ENCODE results near the gene GYPC.

DNA sequence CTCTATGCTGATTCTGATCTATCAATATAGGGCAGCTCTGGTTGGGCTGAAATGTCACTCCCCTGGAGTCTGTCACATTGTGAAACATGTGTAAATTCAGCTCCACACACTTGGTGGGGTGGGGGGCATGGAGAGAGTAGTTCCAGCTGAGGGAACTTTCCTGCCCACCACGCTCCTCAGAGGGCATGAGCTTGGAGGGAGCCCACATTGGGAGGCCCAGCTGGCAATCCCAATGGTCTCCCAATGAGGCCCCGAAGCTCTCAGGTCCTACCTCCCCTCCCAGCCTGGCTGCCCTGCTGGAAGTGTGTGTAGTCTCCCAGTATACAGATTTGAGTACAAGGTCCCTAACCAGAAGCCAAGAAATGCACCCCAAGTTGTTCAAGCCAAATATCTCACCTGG, 31.5 kb downstream of the GYPC start:
- TF ChIP-seq, protein P1, sequence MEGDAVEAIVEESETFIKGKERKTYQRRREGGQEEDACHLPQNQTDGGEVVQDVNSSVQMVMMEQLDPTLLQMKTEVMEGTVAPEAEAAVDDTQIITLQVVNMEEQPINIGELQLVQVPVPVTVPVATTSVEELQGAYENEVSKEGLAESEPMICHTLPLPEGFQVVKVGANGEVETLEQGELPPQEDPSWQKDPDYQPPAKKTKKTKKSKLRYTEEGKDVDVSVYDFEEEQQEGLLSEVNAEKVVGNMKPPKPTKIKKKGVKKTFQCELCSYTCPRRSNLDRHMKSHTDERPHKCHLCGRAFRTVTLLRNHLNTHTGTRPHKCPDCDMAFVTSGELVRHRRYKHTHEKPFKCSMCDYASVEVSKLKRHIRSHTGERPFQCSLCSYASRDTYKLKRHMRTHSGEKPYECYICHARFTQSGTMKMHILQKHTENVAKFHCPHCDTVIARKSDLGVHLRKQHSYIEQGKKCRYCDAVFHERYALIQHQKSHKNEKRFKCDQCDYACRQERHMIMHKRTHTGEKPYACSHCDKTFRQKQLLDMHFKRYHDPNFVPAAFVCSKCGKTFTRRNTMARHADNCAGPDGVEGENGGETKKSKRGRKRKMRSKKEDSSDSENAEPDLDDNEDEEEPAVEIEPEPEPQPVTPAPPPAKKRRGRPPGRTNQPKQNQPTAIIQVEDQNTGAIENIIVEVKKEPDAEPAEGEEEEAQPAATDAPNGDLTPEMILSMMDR (IDR thresholded peaks at IDR 0.05; ENCODE audit: low read length), result no peak
- no peak for TF ChIP-seq EZH2 (IDR thresholded peaks at IDR 0.05; ENCODE audit: borderline replicate concordance, low read length)
